OCI-LY1 (cell line): ENCODE data around the gene SH3BP4.

Experiments used
- CTCF ChIP-seq: fragments of 200-600 bp; sonication (generic), shearing (Covaris generic); IDR thresholded peaks from 2 replicates; pipeline ENCODE4 v1.5.1; 2017; ENCODE audit warnings: mild to moderate bottlenecking, antibody characterized with exemption, low read length, moderate library complexity, mixed read lengths
- EZH2 ChIP-seq: fragments of 200-600 bp; sonication (generic), shearing (Covaris generic); IDR thresholded peaks from 2 replicates; pipeline ENCODE4 v1.8.0; 2017; ENCODE audit warnings: borderline replicate concordance, mixed run types, mild to moderate bottlenecking, antibody characterized with exemption, low read length, moderate library complexity, mixed read lengths

GRCh38 chr2:234986390-234986789, 34.6 kb downstream of the SH3BP4 start:
- TF ChIP-seq CTCF = no peak
- TF ChIP-seq EZH2 = no peak
